SK-N-SH (cell line): ENCODE data around the gene ABLIM1.

Experiments used
- CTCF ChIP-seq: fragments of 200-600 bp; sonication (generic); IDR thresholded peaks from 2 replicates; pipeline ENCODE4 v1.6.1; 2017; ENCODE audit warnings: antibody characterized with exemption, mild to moderate bottlenecking, moderate library complexity
- ELF1 ChIP-seq: IDR thresholded peaks from 2 replicates; pipeline ENCODE4 v1.4.0; 2012
- EP300 ChIP-seq, 2 experiments: IDR thresholded peaks; 2 replicates each; pipeline versions ENCODE4 v1.4.0 to v1.6.1; 2012; ENCODE audit warnings: borderline replicate concordance in 1 of 2, low read depth in 1 of 2, low read length in 1 of 2
- EZH2phosphoT487 ChIP-seq: fragments of 200-600 bp; sonication (generic); IDR thresholded peaks from 2 replicates; pipeline ENCODE4 v1.6.1; 2017; ENCODE audit warnings: low read depth, mixed run types, mild to moderate bottlenecking, antibody characterized with exemption, moderate library complexity, borderline replicate concordance
- GATA2 ChIP-seq: sonication (generic); formaldehyde crosslinking; IDR thresholded peaks from 2 replicates; pipeline ENCODE4 v1.5.0; 2020; ENCODE audit warnings: mild to moderate bottlenecking, missing genetic modification reagents
- IRF3 ChIP-seq: fragments of 150-350 bp; IDR thresholded peaks from 2 replicates; pipeline ENCODE4 v1.6.1; 2016; ENCODE audit warnings: mild to moderate bottlenecking, low read depth, low read length
- MXI1 ChIP-seq: IDR thresholded peaks from 2 replicates; pipeline ENCODE4 v1.6.1; 2012; ENCODE audit warnings: mild to moderate bottlenecking, low read depth, low read length, improper control_type of control experiment
- PBX3 ChIP-seq: IDR thresholded peaks from 2 replicates; pipeline ENCODE4; 2012
- POLR2AphosphoS5 ChIP-seq: IDR thresholded peaks from 2 replicates; pipeline ENCODE4 v1.6.1; 2012; ENCODE audit warnings: low read depth, low read length
- TAF1 ChIP-seq: IDR thresholded peaks from 2 replicates; pipeline ENCODE4 v1.6.1; 2012; ENCODE audit warnings: low read depth, mild to moderate bottlenecking, low read length, moderate library complexity, borderline replicate concordance
- YY1 ChIP-seq: IDR thresholded peaks from 2 replicates; pipeline ENCODE4 v1.4.0; 2012; ENCODE audit warnings: low read depth, mild to moderate bottlenecking
- ZBTB33 ChIP-seq: IDR thresholded peaks from 2 replicates; pipeline ENCODE4 v1.4.0; 2012; ENCODE audit warnings: low read depth, borderline replicate concordance

- TF ChIP-seq POLR2AphosphoS5 (no peak), EP300 (IDR thresholded peaks at IDR 0.05; ENCODE audit: borderline replicate concordance in 1 of 2, low read depth in 1 of 2, low read length in 1 of 2) (no peak), ZBTB33 (no peak), CTCF (no peak), PBX3 (peak; percentile 22; the same call in 1 of the 2 replicates), YY1 (no peak), GATA2 (CRISPR knock-in tag) (no peak), EZH2phosphoT487 (no peak), TAF1 (no peak), IRF3 (no peak), ELF1 (no peak), MXI1 (no peak)
Observed at GRCh38 chr10:114686013-114686412, 27.9 kb upstream of the ABLIM1 start.
